ENCODE results near the gene HSD17B2.

The HSD17B2 gene

DNA sequence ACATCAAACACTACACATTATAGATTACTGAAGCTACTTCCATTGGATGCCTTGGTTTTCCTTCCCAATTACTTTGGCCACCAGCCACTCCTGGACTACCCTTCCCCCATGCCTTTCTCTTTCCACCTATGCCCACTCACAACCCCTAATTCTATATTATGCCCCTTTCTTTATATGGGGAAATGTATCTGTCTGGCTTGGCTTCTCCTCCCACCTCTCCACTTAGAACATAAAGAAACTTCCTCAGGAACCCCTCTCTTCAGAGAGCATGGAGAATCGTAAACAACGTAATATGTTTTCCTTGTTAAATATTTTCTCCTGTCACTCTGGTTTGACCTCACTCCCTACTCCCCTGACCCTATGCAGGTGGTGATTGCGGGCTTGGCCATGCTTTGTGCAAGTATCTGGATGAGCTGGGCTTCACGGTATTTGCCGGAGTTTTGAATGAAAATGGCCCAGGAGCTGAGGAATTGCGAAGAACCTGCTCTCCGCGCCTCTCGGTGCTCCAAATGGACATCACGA is 32.8 kb downstream of the HSD17B2 start:
- TF ChIP-seq, protein P1, sequence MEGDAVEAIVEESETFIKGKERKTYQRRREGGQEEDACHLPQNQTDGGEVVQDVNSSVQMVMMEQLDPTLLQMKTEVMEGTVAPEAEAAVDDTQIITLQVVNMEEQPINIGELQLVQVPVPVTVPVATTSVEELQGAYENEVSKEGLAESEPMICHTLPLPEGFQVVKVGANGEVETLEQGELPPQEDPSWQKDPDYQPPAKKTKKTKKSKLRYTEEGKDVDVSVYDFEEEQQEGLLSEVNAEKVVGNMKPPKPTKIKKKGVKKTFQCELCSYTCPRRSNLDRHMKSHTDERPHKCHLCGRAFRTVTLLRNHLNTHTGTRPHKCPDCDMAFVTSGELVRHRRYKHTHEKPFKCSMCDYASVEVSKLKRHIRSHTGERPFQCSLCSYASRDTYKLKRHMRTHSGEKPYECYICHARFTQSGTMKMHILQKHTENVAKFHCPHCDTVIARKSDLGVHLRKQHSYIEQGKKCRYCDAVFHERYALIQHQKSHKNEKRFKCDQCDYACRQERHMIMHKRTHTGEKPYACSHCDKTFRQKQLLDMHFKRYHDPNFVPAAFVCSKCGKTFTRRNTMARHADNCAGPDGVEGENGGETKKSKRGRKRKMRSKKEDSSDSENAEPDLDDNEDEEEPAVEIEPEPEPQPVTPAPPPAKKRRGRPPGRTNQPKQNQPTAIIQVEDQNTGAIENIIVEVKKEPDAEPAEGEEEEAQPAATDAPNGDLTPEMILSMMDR (IDR thresholded peaks at IDR 0.05; ENCODE audit: low read depth, low read length): no peak
- no peak overlapping the region for H3K4me3 ChIP-seq (ENCODE audit: low read depth, low read length)
- in situ Hi-C loops (cut with HindIII; ENCODE audit: low sequenced_read_pairs): no loop called here
- DNase-seq (ENCODE audit: low read depth, low spot score): no peak

GRCh38 chr16:82070656-82071369 is 35.8 kb downstream of the HSD17B2 start:
- DNase-seq (ENCODE audit: low read depth, low spot score): peak; percentile 49
- in situ Hi-C loops (cut with HindIII; ENCODE audit: low sequenced_read_pairs): no loop called here

DNA sequence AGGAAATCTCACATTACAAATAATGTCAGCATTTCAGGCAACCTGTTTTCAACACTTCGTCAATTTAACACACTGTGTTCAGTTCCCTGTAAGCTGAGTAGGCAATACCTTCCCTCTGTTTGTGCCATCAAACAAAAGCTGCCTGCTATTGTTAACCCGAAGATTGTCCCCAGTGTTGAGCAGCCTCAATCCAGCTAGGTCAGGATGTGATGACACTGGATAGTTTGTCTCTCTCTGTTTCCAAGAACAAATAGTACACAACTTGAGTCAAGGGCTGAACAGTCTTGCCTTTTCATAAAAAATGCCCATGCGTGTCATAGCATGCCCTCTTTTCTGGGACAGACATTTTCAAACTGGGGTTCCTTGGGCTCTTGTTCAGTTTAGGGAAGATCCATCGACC is 36.4 kb downstream of the HSD17B2 start:
- in situ Hi-C loops (cut with HindIII; ENCODE audit: low sequenced_read_pairs): no loop called here
- DNase-seq (ENCODE audit: low read depth, low spot score): no peak
- TF ChIP-seq, protein P1 (IDR thresholded peaks at IDR 0.05; ENCODE audit: low read depth, low read length): no peak
- no peak overlapping the region for H3K4me3 ChIP-seq (ENCODE audit: low read depth, low read length)

More at GRCh38 chr16:82070656-82071369, 35.8 kb downstream of the HSD17B2 start:
- no peak overlapping the region for H3K4me3 ChIP-seq (ENCODE audit: low read depth, low read length)
- TF ChIP-seq, protein P1 (IDR thresholded peaks at IDR 0.05; ENCODE audit: low read depth, low read length): no peak

DNA sequence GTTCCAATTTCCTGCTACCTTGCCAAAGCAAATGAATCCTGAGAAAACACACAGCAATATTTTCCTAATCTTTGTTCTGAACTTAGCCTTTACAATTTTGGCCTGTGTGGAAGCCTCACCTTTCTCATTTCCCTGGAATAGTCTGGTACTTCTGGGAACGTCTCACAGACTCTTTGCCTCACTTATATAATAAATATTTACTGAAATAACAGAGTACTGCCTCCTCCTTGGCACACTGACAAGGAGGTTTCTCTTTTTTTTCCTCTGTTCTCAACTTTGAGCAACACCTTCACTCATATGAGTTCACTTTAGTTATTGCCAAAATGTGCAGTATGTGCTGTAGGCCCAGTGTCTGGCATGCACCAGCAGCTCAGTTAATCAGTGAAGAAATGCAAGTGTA is 37.3 kb downstream of the HSD17B2 start:
- DNase-seq (ENCODE audit: low read depth, low spot score): no peak
- in situ Hi-C loops (cut with HindIII; ENCODE audit: low sequenced_read_pairs): no loop called here
- TF ChIP-seq, protein P1 (IDR thresholded peaks at IDR 0.05; ENCODE audit: low read depth, low read length): no peak
- no peak overlapping the region for H3K4me3 ChIP-seq (ENCODE audit: low read depth, low read length)

GRCh38 chr16:82074019-82074558 is 39.0 kb downstream of the HSD17B2 start:
- TF ChIP-seq, protein P1 (IDR thresholded peaks at IDR 0.05; ENCODE audit: low read depth, low read length): no peak
- H3K4me3 ChIP-seq (ENCODE audit: low read depth, low read length): no peak overlapping the region
- in situ Hi-C loops (cut with HindIII; ENCODE audit: low sequenced_read_pairs): no loop called here
- DNase-seq (ENCODE audit: low read depth, low spot score): no peak

GRCh38 chr16:82078125-82078524 is 43.1 kb downstream of the HSD17B2 start:
- no peak overlapping the region for H3K4me3 ChIP-seq (ENCODE audit: low read depth, low read length)
- TF ChIP-seq, protein P1 (IDR thresholded peaks at IDR 0.05; ENCODE audit: low read depth, low read length): no peak
- in situ Hi-C loops (cut with HindIII; ENCODE audit: low sequenced_read_pairs): no loop called here
- no peak for DNase-seq (ENCODE audit: low read depth, low spot score)
